Measurements from ENCODE around the gene GTPBP10.
"Not testable (repeated sequence)": the region's sequence is repeated elsewhere in the genome, so short reads cannot be mapped to it uniquely, and the experiment has no call there.

GTPBP10 gene

GRCh38 chr7:90350032-90350431 is 3.5 kb downstream of the GTPBP10 start:
- peaks cover 15% of the 10 kb centered on the region for H3K4me1 ChIP-seq (ENCODE audit: control insufficient read depth, insufficient read depth, low read length, poor library complexity, severe bottlenecking)
- H3K9me3 ChIP-seq (ENCODE audit: control insufficient read depth, low read length); H3K27ac ChIP-seq (ENCODE audit: insufficient read depth, low read length, poor library complexity, severe bottlenecking); DNase-seq; H3K4me3 ChIP-seq (ENCODE audit: insufficient read depth, low read depth, low read length, poor library complexity, severe bottlenecking); H3K27me3 ChIP-seq (replicated peaks; ENCODE audit: control insufficient read depth, insufficient read depth, low read length, poor library complexity, severe bottlenecking): not testable (repeated sequence)
- peaks cover 13% of the 10 kb centered on the region for H3K36me3 ChIP-seq (ENCODE audit: control insufficient read depth, insufficient read depth, low read length)

GRCh38 chr7:90351987-90352386 is 5.5 kb downstream of the GTPBP10 start:
- no peak overlapping the region for H3K27ac ChIP-seq (ENCODE audit: insufficient read depth, low read length, poor library complexity, severe bottlenecking)
- no peak for DNase-seq
- H3K4me3 ChIP-seq (ENCODE audit: insufficient read depth, low read depth, low read length, poor library complexity, severe bottlenecking): no peak overlapping the region
- peaks cover 28% of the 10 kb centered on the region for H3K36me3 ChIP-seq (ENCODE audit: control insufficient read depth, insufficient read depth, low read length)
- H3K4me1 ChIP-seq (ENCODE audit: control insufficient read depth, insufficient read depth, low read length, poor library complexity, severe bottlenecking): peaks cover 11% of the 10 kb centered on the region
- no peaks in the 10 kb centered on the region for H3K27me3 ChIP-seq (replicated peaks; ENCODE audit: control insufficient read depth, insufficient read depth, low read length, poor library complexity, severe bottlenecking)
- no peaks in the 10 kb centered on the region for H3K9me3 ChIP-seq (ENCODE audit: control insufficient read depth, low read length)

GRCh38 chr7:90383422-90383821 is 36.9 kb downstream of the GTPBP10 start:
- H3K4me3 ChIP-seq (ENCODE audit: insufficient read depth, low read depth, low read length, poor library complexity, severe bottlenecking): no peak overlapping the region
- no peak overlapping the region for H3K27ac ChIP-seq (ENCODE audit: insufficient read depth, low read length, poor library complexity, severe bottlenecking)
- no peaks in the 10 kb centered on the region for H3K27me3 ChIP-seq (replicated peaks; ENCODE audit: control insufficient read depth, insufficient read depth, low read length, poor library complexity, severe bottlenecking)
- DNase-seq: no peak
- H3K9me3 ChIP-seq (ENCODE audit: control insufficient read depth, low read length): no peaks in the 10 kb centered on the region
- no peaks in the 10 kb centered on the region for H3K4me1 ChIP-seq (ENCODE audit: control insufficient read depth, insufficient read depth, low read length, poor library complexity, severe bottlenecking)
- H3K36me3 ChIP-seq (ENCODE audit: control insufficient read depth, insufficient read depth, low read length): peaks cover 56% of the 10 kb centered on the region

GRCh38 chr7:90383861-90384260 is 37.3 kb downstream of the GTPBP10 start:
- H3K9me3 ChIP-seq (ENCODE audit: control insufficient read depth, low read length): no peaks in the 10 kb centered on the region
- no peaks in the 10 kb centered on the region for H3K27me3 ChIP-seq (replicated peaks; ENCODE audit: control insufficient read depth, insufficient read depth, low read length, poor library complexity, severe bottlenecking)
- no peaks in the 10 kb centered on the region for H3K4me1 ChIP-seq (ENCODE audit: control insufficient read depth, insufficient read depth, low read length, poor library complexity, severe bottlenecking)
- DNase-seq: no peak
- H3K36me3 ChIP-seq (ENCODE audit: control insufficient read depth, insufficient read depth, low read length): peaks cover 56% of the 10 kb centered on the region
- no peak overlapping the region for H3K27ac ChIP-seq (ENCODE audit: insufficient read depth, low read length, poor library complexity, severe bottlenecking)
- H3K4me3 ChIP-seq (ENCODE audit: insufficient read depth, low read depth, low read length, poor library complexity, severe bottlenecking): no peak overlapping the region

- H3K4me3 ChIP-seq (ENCODE audit: insufficient read depth, low read depth, low read length, poor library complexity, severe bottlenecking): no peak overlapping the region
- H3K36me3 ChIP-seq (ENCODE audit: control insufficient read depth, insufficient read depth, low read length): peaks cover 56% of the 10 kb centered on the region
- H3K9me3 ChIP-seq (ENCODE audit: control insufficient read depth, low read length): no peaks in the 10 kb centered on the region
- no peaks in the 10 kb centered on the region for H3K27me3 ChIP-seq (replicated peaks; ENCODE audit: control insufficient read depth, insufficient read depth, low read length, poor library complexity, severe bottlenecking)
- no peak overlapping the region for H3K27ac ChIP-seq (ENCODE audit: insufficient read depth, low read length, poor library complexity, severe bottlenecking)
- no peaks in the 10 kb centered on the region for H3K4me1 ChIP-seq (ENCODE audit: control insufficient read depth, insufficient read depth, low read length, poor library complexity, severe bottlenecking)
- DNase-seq: no peak
These were observed 37.9 kb downstream of the GTPBP10 start for GRCh38 chr7:90384433-90384832.

- no peaks in the 10 kb centered on the region for H3K4me1 ChIP-seq (ENCODE audit: control insufficient read depth, insufficient read depth, low read length, poor library complexity, severe bottlenecking)
- H3K27ac ChIP-seq (ENCODE audit: insufficient read depth, low read length, poor library complexity, severe bottlenecking): no peak overlapping the region
- no peaks in the 10 kb centered on the region for H3K27me3 ChIP-seq (replicated peaks; ENCODE audit: control insufficient read depth, insufficient read depth, low read length, poor library complexity, severe bottlenecking)
- H3K4me3 ChIP-seq (ENCODE audit: insufficient read depth, low read depth, low read length, poor library complexity, severe bottlenecking): no peak overlapping the region
- H3K36me3 ChIP-seq (ENCODE audit: control insufficient read depth, insufficient read depth, low read length): peaks cover 34% of the 10 kb centered on the region
- H3K9me3 ChIP-seq (ENCODE audit: control insufficient read depth, low read length): no peaks in the 10 kb centered on the region
- DNase-seq: no peak
These were observed 41.1 kb downstream of the GTPBP10 start for GRCh38 chr7:90387470-90388240.

GRCh38 chr7:90390926-90391325 is 44.4 kb downstream of the GTPBP10 start:
- H3K4me1 ChIP-seq (ENCODE audit: control insufficient read depth, insufficient read depth, low read length, poor library complexity, severe bottlenecking): no peaks in the 10 kb centered on the region
- H3K36me3 ChIP-seq (ENCODE audit: control insufficient read depth, insufficient read depth, low read length): peaks cover 1% of the 10 kb centered on the region
- H3K27me3 ChIP-seq (replicated peaks; ENCODE audit: control insufficient read depth, insufficient read depth, low read length, poor library complexity, severe bottlenecking): no peaks in the 10 kb centered on the region
- H3K27ac ChIP-seq (ENCODE audit: insufficient read depth, low read length, poor library complexity, severe bottlenecking): no peak overlapping the region
- DNase-seq: no peak
- no peaks in the 10 kb centered on the region for H3K9me3 ChIP-seq (ENCODE audit: control insufficient read depth, low read length)
- no peak overlapping the region for H3K4me3 ChIP-seq (ENCODE audit: insufficient read depth, low read depth, low read length, poor library complexity, severe bottlenecking)

- H3K36me3 ChIP-seq (ENCODE audit: control insufficient read depth, insufficient read depth, low read length): no peaks in the 10 kb centered on the region
- no peak for DNase-seq
- no peak overlapping the region for H3K27ac ChIP-seq (ENCODE audit: insufficient read depth, low read length, poor library complexity, severe bottlenecking)
- H3K9me3 ChIP-seq (ENCODE audit: control insufficient read depth, low read length): no peaks in the 10 kb centered on the region
- no peaks in the 10 kb centered on the region for H3K27me3 ChIP-seq (replicated peaks; ENCODE audit: control insufficient read depth, insufficient read depth, low read length, poor library complexity, severe bottlenecking)
- no peak overlapping the region for H3K4me3 ChIP-seq (ENCODE audit: insufficient read depth, low read depth, low read length, poor library complexity, severe bottlenecking)
- H3K4me1 ChIP-seq (ENCODE audit: control insufficient read depth, insufficient read depth, low read length, poor library complexity, severe bottlenecking): no peaks in the 10 kb centered on the region
These were observed 45.0 kb downstream of the GTPBP10 start for GRCh38 chr7:90391488-90391887.

GRCh38 chr7:90396420-90396819 is 49.9 kb downstream of the GTPBP10 start:
- DNase-seq: no peak
- H3K9me3 ChIP-seq (ENCODE audit: control insufficient read depth, low read length): no peaks in the 10 kb centered on the region
- no peak overlapping the region for H3K4me3 ChIP-seq (ENCODE audit: insufficient read depth, low read depth, low read length, poor library complexity, severe bottlenecking)
- H3K27me3 ChIP-seq (replicated peaks; ENCODE audit: control insufficient read depth, insufficient read depth, low read length, poor library complexity, severe bottlenecking): no peaks in the 10 kb centered on the region
- no peak overlapping the region for H3K27ac ChIP-seq (ENCODE audit: insufficient read depth, low read length, poor library complexity, severe bottlenecking)
- H3K36me3 ChIP-seq (ENCODE audit: control insufficient read depth, insufficient read depth, low read length): no peaks in the 10 kb centered on the region
- H3K4me1 ChIP-seq (ENCODE audit: control insufficient read depth, insufficient read depth, low read length, poor library complexity, severe bottlenecking): no peaks in the 10 kb centered on the region

GRCh38 chr7:90401989-90402388 is 55.5 kb downstream of the GTPBP10 start:
- Histone ChIP-seq H3K36me3 (ENCODE audit: control insufficient read depth, insufficient read depth, low read length) (no peaks in the 10 kb centered on the region), H3K27me3 (replicated peaks; ENCODE audit: control insufficient read depth, insufficient read depth, low read length, poor library complexity, severe bottlenecking) (no peaks in the 10 kb centered on the region), H3K9me3 (ENCODE audit: control insufficient read depth, low read length) (no peaks in the 10 kb centered on the region), H3K4me3 (ENCODE audit: insufficient read depth, low read depth, low read length, poor library complexity, severe bottlenecking) (no peak overlapping the region), H3K27ac (ENCODE audit: insufficient read depth, low read length, poor library complexity, severe bottlenecking) (no peak overlapping the region), H3K4me1 (ENCODE audit: control insufficient read depth, insufficient read depth, low read length, poor library complexity, severe bottlenecking) (no peaks in the 10 kb centered on the region)
- DNase-seq: no peak
